ENCODE data around the gene NAP1L1. TPM values are rescaled to one million over a fixed set of nuclear protein-coding genes. Genes with fewer than 3 reads are reported as not detected.

The NAP1L1 gene
- total and polyA plus RNA-seq, 5 experiments from 2014 or later: 199 to 820 (median 224) TPM

GRCh38 chr12:76106631-76107030, 22.1 kb upstream of the NAP1L1 start:
- Mint-ChIP-seq H3K4me1 (no peaks in the 10 kb centered on the region), H3K4me3 (no peak overlapping the region), H3K27ac (no peak overlapping the region), H3K36me3 (no peaks in the 10 kb centered on the region), H3K9me3 (no peaks in the 10 kb centered on the region), H3K27me3 (peaks cover 0 to 8% (median 0%) of the 10 kb centered on the region in 5 donors)
- no peak for DNase-seq
- no peak for ATAC-seq
- POLR2A ChIA-PET: no interaction called here

- Mint-ChIP-seq H3K27ac (no peak overlapping the region), H3K27me3 (peaks cover 0 to 8% (median 2%) of the 10 kb centered on the region in 5 donors), H3K4me3 (no peak overlapping the region), H3K9me3 (no peaks in the 10 kb centered on the region), H3K36me3 (no peaks in the 10 kb centered on the region), H3K4me1 (no peaks in the 10 kb centered on the region)
- POLR2A ChIA-PET: no interaction called here
- ATAC-seq (no peak), DNase-seq (no peak)
These were observed 19.5 kb upstream of the NAP1L1 start for GRCh38 chr12:76103958-76104357.

DNA sequence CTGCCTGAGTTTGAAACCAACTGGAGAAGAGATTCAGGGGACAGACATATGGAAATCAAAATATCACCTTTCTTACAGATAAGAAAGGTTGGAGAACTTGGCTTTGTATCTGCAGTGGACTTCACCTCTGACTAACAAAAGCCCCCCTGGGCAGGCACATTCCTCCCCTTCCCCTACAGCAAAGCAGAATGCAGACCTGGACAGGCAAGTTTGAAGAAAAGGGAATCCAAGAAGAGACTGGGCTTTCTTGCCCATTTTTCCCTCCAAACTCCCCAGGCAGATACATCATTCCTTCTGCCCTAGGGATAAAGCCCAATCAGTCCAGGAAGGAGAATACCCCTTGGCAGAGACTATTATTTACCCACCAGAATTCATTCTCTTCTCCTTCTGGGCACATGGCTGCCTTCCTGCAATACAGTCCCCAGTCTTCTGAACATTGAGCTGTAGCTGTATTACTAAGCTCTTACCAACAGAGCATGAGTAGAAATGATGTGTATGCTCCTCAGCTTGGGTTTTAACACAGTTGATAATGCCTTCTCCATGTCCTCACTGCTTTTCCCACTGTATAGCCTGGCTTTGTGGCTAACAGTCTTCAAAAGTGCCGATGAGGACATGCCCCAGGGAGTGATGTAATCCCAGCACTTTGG, 17.4 kb upstream of the NAP1L1 start:
- Mint-ChIP-seq H3K4me3 (no peak overlapping the region), H3K4me1 (no peaks in the 10 kb centered on the region), H3K27me3 (peaks cover 0 to 9% (median 2%) of the 10 kb centered on the region in 5 donors), H3K36me3 (no peaks in the 10 kb centered on the region), H3K9me3 (no peaks in the 10 kb centered on the region), H3K27ac (no peak overlapping the region)
- POLR2A ChIA-PET: no interaction called here
- ATAC-seq (no peak), DNase-seq (no peak)

DNA sequence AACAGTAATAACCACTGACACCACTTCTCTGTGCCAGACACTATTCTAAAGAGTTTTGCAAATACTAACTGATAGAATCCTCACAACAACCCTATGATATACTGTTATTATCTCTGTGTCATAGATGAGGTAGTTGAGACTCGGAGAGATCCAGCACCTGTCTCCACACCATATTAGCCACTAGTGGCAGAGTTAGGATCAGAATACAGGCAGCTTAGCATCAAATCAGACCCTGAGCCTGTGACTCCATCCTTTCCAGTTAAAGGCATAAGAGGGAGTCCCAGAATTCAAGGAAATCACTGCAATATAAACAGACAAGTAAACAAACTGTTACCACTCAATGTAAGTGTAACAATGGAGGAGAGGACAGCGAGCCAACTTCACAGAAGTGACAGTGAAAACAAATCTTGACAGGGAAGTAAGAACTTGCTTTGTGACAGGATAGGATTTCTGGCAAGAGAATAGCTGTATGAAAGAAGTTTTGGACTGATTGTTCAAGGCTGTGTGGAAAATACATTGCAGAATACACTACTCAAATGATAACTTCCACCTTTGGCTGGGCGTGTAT, 11.7 kb upstream of the NAP1L1 start:
- DNase-seq (no peak), ATAC-seq (no peak)
- POLR2A ChIA-PET: no interaction called here
- Mint-ChIP-seq H3K27me3 (peaks cover 0 to 9% (median 3%) of the 10 kb centered on the region in 5 donors), H3K4me1 (no peaks in the 10 kb centered on the region), H3K9me3 (no peaks in the 10 kb centered on the region), H3K27ac (no peak overlapping the region), H3K4me3 (no peak overlapping the region), H3K36me3 (no peaks in the 10 kb centered on the region)

GRCh38 chr12:76094754-76095153, 10.3 kb upstream of the NAP1L1 start:
- POLR2A ChIA-PET: no interaction called here
- Mint-ChIP-seq H3K9me3 (no peaks in the 10 kb centered on the region), H3K4me1 (no peaks in the 10 kb centered on the region), H3K27me3 (peaks cover 0 to 8% (median 2%) of the 10 kb centered on the region in 5 donors), H3K36me3 (no peaks in the 10 kb centered on the region), H3K27ac (no peak overlapping the region), H3K4me3 (no peak overlapping the region)
- ATAC-seq (no peak), DNase-seq (no peak)

GRCh38 chr12:76091246-76091754, 6.8 kb upstream of the NAP1L1 start:
- H3K4me1 Mint-ChIP-seq: peaks cover 0 to 6% (median 4%) of the 10 kb centered on the region in 4 donors
- POLR2A ChIA-PET: no interaction called here
- DNase-seq (no peak), ATAC-seq (no peak)
- H3K4me3 Mint-ChIP-seq: peak overlapping the region in 1 of 10 donors; percentile 14
- H3K27ac Mint-ChIP-seq: no peak overlapping the region
- no peaks in the 10 kb centered on the region for H3K9me3 Mint-ChIP-seq
- H3K27me3 Mint-ChIP-seq: peaks cover 0 to 8% (median 2%) of the 10 kb centered on the region in 5 donors
- no peaks in the 10 kb centered on the region for H3K36me3 Mint-ChIP-seq

DNA sequence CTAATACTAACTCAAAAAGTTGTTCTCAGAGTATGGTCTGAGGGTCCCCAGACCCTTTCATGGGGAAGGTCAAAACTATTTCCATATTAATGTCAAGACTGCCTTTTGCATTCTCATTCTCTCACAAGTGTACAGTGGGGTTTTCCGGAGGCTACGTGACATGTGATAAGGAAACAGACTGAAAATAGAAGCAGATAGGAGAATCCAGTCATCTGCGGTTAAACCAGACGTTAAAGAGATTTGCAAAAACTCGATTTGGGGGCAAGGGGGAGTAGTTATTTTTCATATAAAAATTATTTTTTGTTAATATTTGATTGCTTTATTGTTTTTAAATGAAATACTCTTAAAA, 1.0 kb upstream of the NAP1L1 start:
- Mint-ChIP-seq H3K4me3 (peak overlapping the region; percentile 95 to 100 (median 99)), H3K9me3 (no peaks in the 10 kb centered on the region), H3K4me1 (peaks cover 22 to 54% (median 49%) of the 10 kb centered on the region in 4 donors), H3K27ac (peak overlapping the region; percentile 64 to 100 (median 100)), H3K27me3 (no peaks in the 10 kb centered on the region), H3K36me3 (peaks cover 0 to 5% (median 0%) of the 10 kb centered on the region in 3 donors)
- ATAC-seq: no peak
- POLR2A ChIA-PET: interaction anchor here (2.2 kb wide), 1 partner anchor 574 kb away, joined by 5 read pairs; the partner anchor contains the start of gene KRR1
- DNase-seq: peak in 6 of 10 donors; percentile 28 to 61 (median 46)

- peak; percentile 44 to 48 for ATAC-seq
- POLR2A ChIA-PET: interaction anchor here (1.3 to 2.2 kb wide), 4 partner anchors 53 to 574 kb away, joined by 5 to 10 read pairs (median 6); partner anchors contain the start of genes BBS10, KRR1, OSBPL8 and PHLDA1
- peak in 7 of 10 donors; percentile 50 to 85 (median 71) for DNase-seq
- H3K4me1 Mint-ChIP-seq: peaks cover 22 to 58% (median 53%) of the 10 kb centered on the region in 4 donors
- peak overlapping the region; percentile 98 to 100 (median 100) for H3K27ac Mint-ChIP-seq
- no peaks in the 10 kb centered on the region for H3K9me3 Mint-ChIP-seq
- peaks cover 0 to 7% (median 0%) of the 10 kb centered on the region in 3 donors for H3K36me3 Mint-ChIP-seq
- no peaks in the 10 kb centered on the region for H3K27me3 Mint-ChIP-seq
- peak overlapping the region; percentile 95 to 100 (median 99) for H3K4me3 Mint-ChIP-seq
These were observed 506 bp upstream of the NAP1L1 start for GRCh38 chr12:76084863-76085519.

DNA sequence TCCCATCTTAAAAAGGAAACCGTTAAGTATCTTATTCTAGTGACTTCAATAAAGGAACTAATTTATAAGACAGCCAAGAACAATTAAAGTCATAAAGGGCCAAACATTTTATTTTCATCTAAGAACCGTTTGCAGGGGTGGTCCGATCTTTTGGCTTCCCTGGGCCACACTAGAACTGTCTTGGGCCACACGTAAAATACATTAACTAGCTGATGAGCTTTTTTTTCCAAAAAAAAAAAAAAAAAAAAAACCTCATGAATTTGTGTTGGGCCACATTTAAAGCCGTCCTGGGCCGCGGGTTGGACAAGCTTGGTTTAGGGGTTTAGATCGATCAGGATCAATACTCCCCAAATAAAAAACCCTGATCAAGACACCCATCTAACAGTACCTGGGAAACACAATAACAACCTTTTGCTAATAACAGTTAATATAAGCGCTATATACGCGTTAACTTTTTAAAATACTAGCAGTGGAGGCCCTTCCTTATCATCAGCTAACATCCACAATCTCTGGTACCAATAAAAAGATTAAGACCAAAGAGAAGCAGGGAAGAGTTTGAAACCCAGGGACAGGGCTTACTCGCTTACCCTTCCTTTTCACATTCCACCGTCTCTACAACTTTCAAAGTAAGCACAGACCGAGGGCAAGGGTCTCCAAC, 1.1 kb downstream of the NAP1L1 start:
- no peak for ATAC-seq
- Mint-ChIP-seq H3K27ac (peak overlapping the region; percentile 72 to 100 (median 98)), H3K9me3 (peaks cover 0 to 7% (median 3%) of the 10 kb centered on the region in 9 donors), H3K27me3 (no peaks in the 10 kb centered on the region), H3K4me3 (peak overlapping the region; percentile 82 to 99 (median 98)), H3K4me1 (peaks cover 31 to 73% (median 68%) of the 10 kb centered on the region in 4 donors), H3K36me3 (peaks cover 8 to 19% (median 14%) of the 10 kb centered on the region in 3 donors)
- POLR2A ChIA-PET: interaction anchor here (0.6 to 2.2 kb wide), 7 partner anchors 51 to 598 kb away, joined by 3 to 10 read pairs (median 5); partner anchors contain the start of genes BBS10, KRR1, OSBPL8 and PHLDA1
- no peak for DNase-seq

- H3K4me1 Mint-ChIP-seq: peaks cover 35 to 85% (median 79%) of the 10 kb centered on the region in 4 donors
- H3K9me3 Mint-ChIP-seq: peaks cover 0 to 9% (median 4%) of the 10 kb centered on the region in 9 donors
- POLR2A ChIA-PET: interaction anchor here (0.8 kb wide), 1 partner anchor 51 kb away, joined by 3 read pairs; the partner anchor contains the start of gene PHLDA1
- no peak for ATAC-seq
- peak overlapping the region in 8 of 10 donors; percentile 0 to 33 (median 12) for H3K4me3 Mint-ChIP-seq
- no peak for DNase-seq
- H3K27me3 Mint-ChIP-seq: no peaks in the 10 kb centered on the region
- peaks cover 10 to 23% (median 17%) of the 10 kb centered on the region in 3 donors for H3K36me3 Mint-ChIP-seq
- H3K27ac Mint-ChIP-seq: peak overlapping the region in 3 of 10 donors; percentile 0 to 2 (median 1)
These were observed 2.6 kb downstream of the NAP1L1 start for GRCh38 chr12:76081909-76082308.

GRCh38 chr12:76080729-76081415, 3.6 kb downstream of the NAP1L1 start:
- Mint-ChIP-seq H3K27me3 (no peaks in the 10 kb centered on the region), H3K27ac (peak overlapping the region in 1 of 10 donors; percentile 40), H3K4me3 (peak overlapping the region in 5 of 10 donors; percentile 15 to 51 (median 33)), H3K9me3 (peaks cover 0 to 9% (median 4%) of the 10 kb centered on the region in 9 donors), H3K4me1 (peaks cover 38 to 86% (median 80%) of the 10 kb centered on the region in 4 donors), H3K36me3 (peaks cover 10 to 23% (median 17%) of the 10 kb centered on the region in 3 donors)
- POLR2A ChIA-PET: no interaction called here
- ATAC-seq (no peak), DNase-seq (peak in 1 of 10 donors; percentile 15)
